GM12892 (cell line): ENCODE results near the gene UBE3D.

Experiments used
- POLR2A ChIP-seq: IDR thresholded peaks from 2 replicates; pipeline ENCODE4 v1.6.1; 2011; ENCODE audit warnings: low read depth, low read length, control low read depth
- POLR2AphosphoS5 ChIP-seq: IDR thresholded peaks from 2 replicates; pipeline ENCODE4 v1.6.1; 2011; ENCODE audit warnings: low read depth, low read length, control low read depth

- TF ChIP-seq POLR2AphosphoS5 (no peak), POLR2A (no peak)
These were observed 4.5 kb downstream of the UBE3D start for GRCh38 chr6:83061190-83061589.
